Measurements from ENCODE around the gene PIK3C3. TPM values are rescaled to one million over a fixed set of nuclear protein-coding genes. Genes with fewer than 3 reads are reported as not detected.

Gene PIK3C3
- total RNA-seq, 2 experiments from 2014 or later, result 8.3 to 22.3 TPM

DNA sequence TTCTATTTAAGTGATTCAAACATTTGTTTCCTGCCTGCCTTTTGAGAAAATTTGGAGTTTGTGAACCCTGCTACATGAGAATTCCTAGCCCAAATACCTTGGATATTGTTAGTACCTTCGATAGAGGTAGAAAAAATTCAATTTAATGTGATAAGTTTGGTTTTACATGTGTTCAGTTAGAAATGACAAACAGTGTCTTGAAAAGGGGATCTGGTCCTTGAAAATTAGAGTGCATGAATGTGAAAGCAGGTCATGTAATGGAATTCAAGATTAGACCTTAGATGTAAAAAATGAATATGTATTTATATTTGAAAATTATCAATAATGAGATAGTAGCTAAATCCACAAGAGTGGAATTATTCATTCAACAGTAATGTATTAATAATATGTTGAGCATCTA, 70.5 kb downstream of the PIK3C3 start:
- H3K4me1 ChIP-seq (ENCODE audit: insufficient read depth, low read length, poor library complexity, severe bottlenecking), result no peaks in the 10 kb centered on the region
- POLR2A ChIA-PET, result no interaction called here

DNA sequence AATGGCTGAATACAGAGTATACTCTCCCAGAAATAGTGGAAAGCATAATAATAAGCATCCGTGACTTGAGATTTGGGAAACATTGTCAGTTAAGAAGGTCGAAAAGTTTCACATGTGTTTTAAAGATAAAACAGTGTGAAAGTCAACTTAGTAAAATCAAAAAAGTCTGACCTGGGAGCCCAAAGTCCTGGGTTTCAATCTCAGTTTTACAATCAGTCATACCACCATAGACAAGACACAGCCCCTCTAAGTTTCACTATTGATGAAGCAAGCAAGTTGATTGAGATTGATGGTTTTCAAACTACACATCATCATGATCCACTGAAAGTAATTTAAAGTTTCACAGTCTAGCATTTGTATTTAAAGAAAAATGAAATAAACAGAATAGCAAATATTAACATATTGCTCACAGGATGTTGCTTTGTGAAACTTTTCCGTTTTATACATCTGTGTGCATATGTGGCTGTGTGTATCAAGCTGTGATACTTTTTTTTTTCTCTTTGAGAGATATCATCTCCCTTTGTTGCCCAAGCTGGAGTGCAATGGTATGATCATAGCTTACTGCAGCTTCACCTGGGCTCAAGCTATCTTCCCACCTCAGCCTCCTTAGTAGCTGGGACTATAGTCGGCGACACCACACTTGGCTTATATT, 71.1 kb downstream of the PIK3C3 start:
- Histone ChIP-seq H2AFZ (ENCODE audit: low read length) (no peak overlapping the region), H3K9me2 (ENCODE audit: insufficient read depth, low read length) (no peaks in the 10 kb centered on the region), H3K9me3 (ENCODE audit: low read length) (no peaks in the 10 kb centered on the region), H4K20me1 (ENCODE audit: insufficient read depth, low read length) (no peaks in the 10 kb centered on the region), H3K4me2 (ENCODE audit: low read length) (no peak overlapping the region), H3K36me3 (ENCODE audit: insufficient read depth, low read length) (no peaks in the 10 kb centered on the region; the same call in 1 of the 2 replicates), H3K4me3 (ENCODE audit: low read depth, low read length, poor library complexity, severe bottlenecking) (no peak overlapping the region), H3K4me1 (ENCODE audit: insufficient read depth, low read length, poor library complexity, severe bottlenecking) (no peaks in the 10 kb centered on the region), H3K79me2 (ENCODE audit: insufficient read depth, low read depth, low read length) (no peaks in the 10 kb centered on the region), H3K27ac (ENCODE audit: low read depth, low read length, poor library complexity, severe bottlenecking) (no peak overlapping the region)
- TF ChIP-seq, protein P1, sequence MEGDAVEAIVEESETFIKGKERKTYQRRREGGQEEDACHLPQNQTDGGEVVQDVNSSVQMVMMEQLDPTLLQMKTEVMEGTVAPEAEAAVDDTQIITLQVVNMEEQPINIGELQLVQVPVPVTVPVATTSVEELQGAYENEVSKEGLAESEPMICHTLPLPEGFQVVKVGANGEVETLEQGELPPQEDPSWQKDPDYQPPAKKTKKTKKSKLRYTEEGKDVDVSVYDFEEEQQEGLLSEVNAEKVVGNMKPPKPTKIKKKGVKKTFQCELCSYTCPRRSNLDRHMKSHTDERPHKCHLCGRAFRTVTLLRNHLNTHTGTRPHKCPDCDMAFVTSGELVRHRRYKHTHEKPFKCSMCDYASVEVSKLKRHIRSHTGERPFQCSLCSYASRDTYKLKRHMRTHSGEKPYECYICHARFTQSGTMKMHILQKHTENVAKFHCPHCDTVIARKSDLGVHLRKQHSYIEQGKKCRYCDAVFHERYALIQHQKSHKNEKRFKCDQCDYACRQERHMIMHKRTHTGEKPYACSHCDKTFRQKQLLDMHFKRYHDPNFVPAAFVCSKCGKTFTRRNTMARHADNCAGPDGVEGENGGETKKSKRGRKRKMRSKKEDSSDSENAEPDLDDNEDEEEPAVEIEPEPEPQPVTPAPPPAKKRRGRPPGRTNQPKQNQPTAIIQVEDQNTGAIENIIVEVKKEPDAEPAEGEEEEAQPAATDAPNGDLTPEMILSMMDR (conservative IDR thresholded peaks at IDR 0.05; ENCODE audit: low read length), result no peak
- TF ChIP-seq EZH2phosphoT487 (IDR thresholded peaks at IDR 0.05; ENCODE audit: borderline replicate concordance, low read depth, low read length), result no peak
- TSS peak; percentile 10 for BruUV-seq (replicated peaks)
- intact Hi-C loops (cut with micrococcal nuclease; ENCODE audit: unreplicated experiment), result no loop called here
- no peak for DNase-seq (ENCODE audit: low spot score)
- CTCF ChIA-PET (ENCODE audit: unreplicated experiment), result no interaction called here
- POLR2A ChIA-PET, result no interaction called here

More for the DNA sequence above, 70.5 kb downstream of the PIK3C3 start:
- Histone ChIP-seq H2AFZ (ENCODE audit: low read length) (no peak overlapping the region), H3K36me3 (ENCODE audit: insufficient read depth, low read length) (no peaks in the 10 kb centered on the region; the same call in 1 of the 2 replicates), H3K4me3 (ENCODE audit: low read depth, low read length, poor library complexity, severe bottlenecking) (no peak overlapping the region), H3K4me2 (ENCODE audit: low read length) (no peak overlapping the region), H3K9me2 (ENCODE audit: insufficient read depth, low read length) (no peaks in the 10 kb centered on the region), H3K27ac (ENCODE audit: low read depth, low read length, poor library complexity, severe bottlenecking) (no peak overlapping the region), H3K79me2 (ENCODE audit: insufficient read depth, low read depth, low read length) (no peaks in the 10 kb centered on the region), H3K9me3 (ENCODE audit: low read length) (no peaks in the 10 kb centered on the region), H4K20me1 (ENCODE audit: insufficient read depth, low read length) (no peaks in the 10 kb centered on the region)
- CTCF ChIA-PET (ENCODE audit: unreplicated experiment), result no interaction called here
- intact Hi-C loops (cut with micrococcal nuclease; ENCODE audit: unreplicated experiment), result no loop called here
- DNase-seq (ENCODE audit: low spot score), result no peak
- no peak for TF ChIP-seq EZH2phosphoT487 (IDR thresholded peaks at IDR 0.05; ENCODE audit: borderline replicate concordance, low read depth, low read length)
- TF ChIP-seq, protein P1 (conservative IDR thresholded peaks at IDR 0.05; ENCODE audit: low read length), result no peak
- BruUV-seq (replicated peaks), result no TSS peak

DNA sequence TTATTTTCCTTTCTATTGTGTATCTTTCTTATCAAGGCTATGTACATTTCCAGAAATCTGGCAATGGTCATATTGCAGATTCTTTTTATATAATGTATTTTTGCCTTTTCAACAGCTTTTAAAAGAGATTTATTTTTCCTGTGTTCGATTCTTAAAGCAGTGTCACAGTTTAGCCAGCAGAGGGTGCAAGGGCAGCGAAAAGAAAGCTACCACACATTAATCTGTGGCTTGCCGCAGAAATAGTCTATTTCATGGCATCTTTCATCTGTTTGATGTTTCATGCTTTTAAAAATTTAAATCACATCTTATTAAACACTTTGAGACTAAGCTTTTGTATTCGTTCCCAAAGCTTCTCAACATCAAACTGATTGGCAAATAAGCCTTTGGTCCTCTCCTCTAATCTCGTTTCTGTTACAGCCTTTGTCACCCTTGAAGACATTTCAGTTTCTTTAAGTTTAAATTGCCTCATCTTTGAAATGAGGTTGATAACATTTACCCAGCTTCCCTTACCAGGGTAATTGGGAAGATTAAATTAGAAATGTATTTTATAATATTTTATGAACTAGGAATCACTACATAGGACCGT, 73.3 kb downstream of the PIK3C3 start:
- Histone ChIP-seq H2AFZ (ENCODE audit: low read length) (no peak overlapping the region), H3K4me3 (ENCODE audit: low read depth, low read length, poor library complexity, severe bottlenecking) (no peak overlapping the region), H4K20me1 (ENCODE audit: insufficient read depth, low read length) (no peaks in the 10 kb centered on the region), H3K36me3 (ENCODE audit: insufficient read depth, low read length) (peaks cover 4% of the 10 kb centered on the region; the same call in 1 of the 2 replicates), H3K9me3 (ENCODE audit: low read length) (no peaks in the 10 kb centered on the region), H3K4me1 (ENCODE audit: insufficient read depth, low read length, poor library complexity, severe bottlenecking) (no peaks in the 10 kb centered on the region), H3K9me2 (ENCODE audit: insufficient read depth, low read length) (no peaks in the 10 kb centered on the region), H3K79me2 (ENCODE audit: insufficient read depth, low read depth, low read length) (no peaks in the 10 kb centered on the region), H3K4me2 (ENCODE audit: low read length) (no peak overlapping the region), H3K27ac (ENCODE audit: low read depth, low read length, poor library complexity, severe bottlenecking) (no peak overlapping the region)
- POLR2A ChIA-PET, result no interaction called here
- TF ChIP-seq EZH2phosphoT487 (IDR thresholded peaks at IDR 0.05; ENCODE audit: borderline replicate concordance, low read depth, low read length), result no peak
- TF ChIP-seq, protein P1 (conservative IDR thresholded peaks at IDR 0.05; ENCODE audit: low read length), result peak; percentile 78
- BruUV-seq (replicated peaks), result no TSS peak
- intact Hi-C loops (cut with micrococcal nuclease; ENCODE audit: unreplicated experiment), result no loop called here
- peak; percentile 5 for DNase-seq (ENCODE audit: low spot score)
- CTCF ChIA-PET (ENCODE audit: unreplicated experiment), result no interaction called here

Data from OCI-LY7 (cell line).